Measurements from ENCODE around the gene TEKTIP1.

Gene TEKTIP1

DNA sequence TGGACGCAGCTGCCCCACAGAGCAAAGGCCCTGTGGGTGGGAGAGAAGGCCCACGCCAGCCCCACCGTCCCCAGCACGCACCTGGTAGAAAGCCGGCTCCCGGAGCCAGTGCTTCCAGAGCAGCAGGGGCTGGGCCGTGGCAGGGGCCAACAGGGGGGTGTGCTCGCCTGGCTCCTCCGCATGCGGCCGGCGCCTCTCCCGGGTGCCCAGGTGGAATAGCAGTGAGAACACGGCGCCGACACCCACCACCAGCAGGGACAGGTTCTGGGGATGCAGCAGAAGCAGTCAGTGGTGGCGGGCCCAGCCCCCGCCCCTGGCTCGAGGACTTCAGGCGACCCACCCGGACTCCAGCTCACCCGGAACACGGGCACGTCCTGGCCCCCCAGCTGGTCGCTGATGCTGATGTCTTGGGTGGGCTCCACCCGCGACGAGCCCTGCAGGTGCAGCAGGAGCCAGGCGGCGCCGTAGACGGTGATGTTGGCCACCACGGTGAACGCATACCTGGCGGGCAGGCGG lies 8.9 kb downstream of the TEKTIP1 start:
- H4K20me1 ChIP-seq (ENCODE audit: insufficient read depth, low read length), result peaks cover 12% of the 10 kb centered on the region
- TF ChIP-seq, protein P1, sequence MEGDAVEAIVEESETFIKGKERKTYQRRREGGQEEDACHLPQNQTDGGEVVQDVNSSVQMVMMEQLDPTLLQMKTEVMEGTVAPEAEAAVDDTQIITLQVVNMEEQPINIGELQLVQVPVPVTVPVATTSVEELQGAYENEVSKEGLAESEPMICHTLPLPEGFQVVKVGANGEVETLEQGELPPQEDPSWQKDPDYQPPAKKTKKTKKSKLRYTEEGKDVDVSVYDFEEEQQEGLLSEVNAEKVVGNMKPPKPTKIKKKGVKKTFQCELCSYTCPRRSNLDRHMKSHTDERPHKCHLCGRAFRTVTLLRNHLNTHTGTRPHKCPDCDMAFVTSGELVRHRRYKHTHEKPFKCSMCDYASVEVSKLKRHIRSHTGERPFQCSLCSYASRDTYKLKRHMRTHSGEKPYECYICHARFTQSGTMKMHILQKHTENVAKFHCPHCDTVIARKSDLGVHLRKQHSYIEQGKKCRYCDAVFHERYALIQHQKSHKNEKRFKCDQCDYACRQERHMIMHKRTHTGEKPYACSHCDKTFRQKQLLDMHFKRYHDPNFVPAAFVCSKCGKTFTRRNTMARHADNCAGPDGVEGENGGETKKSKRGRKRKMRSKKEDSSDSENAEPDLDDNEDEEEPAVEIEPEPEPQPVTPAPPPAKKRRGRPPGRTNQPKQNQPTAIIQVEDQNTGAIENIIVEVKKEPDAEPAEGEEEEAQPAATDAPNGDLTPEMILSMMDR (IDR thresholded peaks at IDR 0.05; ENCODE audit: low read depth, low read length), result no peak
- no peak for TF ChIP-seq EZH2phosphoT487 (IDR thresholded peaks at IDR 0.05; ENCODE audit: low read depth)
- H3K36me3 ChIP-seq (replicated peaks; ENCODE audit: low read depth, low read length), result peaks cover 44% of the 10 kb centered on the region
- peaks cover 5% of the 10 kb centered on the region for H3K4me1 ChIP-seq (ENCODE audit: low read length)
- no peak overlapping the region for H3K9ac ChIP-seq (ENCODE audit: low read length)
- no peaks in the 10 kb centered on the region for H3K27me3 ChIP-seq (ENCODE audit: low read depth, low read length)
- no peak overlapping the region for H3K4me2 ChIP-seq (ENCODE audit: low read length)
- no peaks in the 10 kb centered on the region for H3K9me3 ChIP-seq (ENCODE audit: insufficient read depth, low read length)
- no peak overlapping the region for H3K27ac ChIP-seq (ENCODE audit: low read length)
- H3K4me3 ChIP-seq (ENCODE audit: low read length), result no peak overlapping the region
- no peak overlapping the region for H2AFZ ChIP-seq (ENCODE audit: low read depth, low read length)
- peaks cover 28% of the 10 kb centered on the region for H3K79me2 ChIP-seq (ENCODE audit: low read length)

DNA sequence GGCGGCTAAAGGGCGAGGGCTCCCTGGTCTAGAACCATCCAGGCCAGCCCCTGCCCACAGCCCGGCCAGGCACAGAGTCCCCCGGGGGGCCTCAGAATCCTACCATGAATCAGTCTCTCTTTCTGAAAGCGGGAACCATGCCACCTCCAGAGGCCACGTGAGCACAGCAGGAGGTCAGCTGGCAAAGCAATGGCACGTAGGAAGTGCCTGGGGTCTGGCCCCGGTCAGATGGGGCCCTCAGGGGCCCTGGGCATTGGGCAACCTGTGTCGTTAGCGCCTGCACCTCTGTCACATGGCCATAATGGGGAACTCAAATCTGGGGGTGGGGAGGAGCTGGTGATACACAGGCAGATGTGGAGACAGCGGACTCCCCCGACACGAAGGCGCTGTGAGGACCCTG lies 9.6 kb downstream of the TEKTIP1 start:
- H3K27me3 ChIP-seq (ENCODE audit: low read depth, low read length), result no peaks in the 10 kb centered on the region
- H3K4me2 ChIP-seq (ENCODE audit: low read length), result no peak overlapping the region
- H3K79me2 ChIP-seq (ENCODE audit: low read length), result peaks cover 33% of the 10 kb centered on the region
- TF ChIP-seq EZH2phosphoT487 (IDR thresholded peaks at IDR 0.05; ENCODE audit: low read depth), result no peak
- TF ChIP-seq, protein P1 (IDR thresholded peaks at IDR 0.05; ENCODE audit: low read depth, low read length), result no peak
- peaks cover 12% of the 10 kb centered on the region for H4K20me1 ChIP-seq (ENCODE audit: insufficient read depth, low read length)
- H3K4me1 ChIP-seq (ENCODE audit: low read length), result peaks cover 12% of the 10 kb centered on the region
- no peak overlapping the region for H2AFZ ChIP-seq (ENCODE audit: low read depth, low read length)
- no peak overlapping the region for H3K27ac ChIP-seq (ENCODE audit: low read length)
- no peak overlapping the region for H3K9ac ChIP-seq (ENCODE audit: low read length)
- no peaks in the 10 kb centered on the region for H3K9me3 ChIP-seq (ENCODE audit: insufficient read depth, low read length)
- no peak overlapping the region for H3K4me3 ChIP-seq (ENCODE audit: low read length)
- H3K36me3 ChIP-seq (replicated peaks; ENCODE audit: low read depth, low read length), result peaks cover 41% of the 10 kb centered on the region

DNA sequence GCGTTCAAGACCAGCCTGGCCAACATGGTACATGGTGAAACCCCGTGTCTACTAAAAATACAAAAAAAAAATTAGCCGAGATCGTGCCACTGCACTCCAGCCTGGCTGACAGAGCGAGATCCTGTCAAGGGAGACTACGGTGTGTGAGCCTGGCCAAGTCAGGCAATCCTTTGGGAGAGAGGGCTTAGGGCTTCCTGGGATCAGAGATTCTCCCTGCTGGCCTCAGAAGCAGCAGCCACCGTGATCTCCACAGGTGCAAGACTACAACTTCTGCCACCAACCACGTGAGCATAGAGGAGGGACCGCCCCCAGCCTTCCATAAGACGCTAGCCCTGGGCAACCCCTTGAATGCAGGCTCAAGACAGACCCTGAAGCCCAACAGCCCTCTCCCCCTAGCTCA lies 10.8 kb downstream of the TEKTIP1 start:
- Histone ChIP-seq H3K9ac (ENCODE audit: low read length) (no peak overlapping the region), H4K20me1 (ENCODE audit: insufficient read depth, low read length) (peaks cover 12% of the 10 kb centered on the region), H3K27ac (ENCODE audit: low read length) (no peak overlapping the region), H3K36me3 (replicated peaks; ENCODE audit: low read depth, low read length) (peaks cover 36% of the 10 kb centered on the region), H3K9me3 (ENCODE audit: insufficient read depth, low read length) (no peaks in the 10 kb centered on the region), H3K4me1 (ENCODE audit: low read length) (peaks cover 24% of the 10 kb centered on the region), H3K4me3 (ENCODE audit: low read length) (no peak overlapping the region), H2AFZ (ENCODE audit: low read depth, low read length) (no peak overlapping the region), H3K4me2 (ENCODE audit: low read length) (no peak overlapping the region), H3K27me3 (ENCODE audit: low read depth, low read length) (no peaks in the 10 kb centered on the region), H3K79me2 (ENCODE audit: low read length) (peaks cover 45% of the 10 kb centered on the region)
- TF ChIP-seq, protein P1 (IDR thresholded peaks at IDR 0.05; ENCODE audit: low read depth, low read length), result no peak
- no peak for TF ChIP-seq EZH2phosphoT487 (IDR thresholded peaks at IDR 0.05; ENCODE audit: low read depth)

DNA sequence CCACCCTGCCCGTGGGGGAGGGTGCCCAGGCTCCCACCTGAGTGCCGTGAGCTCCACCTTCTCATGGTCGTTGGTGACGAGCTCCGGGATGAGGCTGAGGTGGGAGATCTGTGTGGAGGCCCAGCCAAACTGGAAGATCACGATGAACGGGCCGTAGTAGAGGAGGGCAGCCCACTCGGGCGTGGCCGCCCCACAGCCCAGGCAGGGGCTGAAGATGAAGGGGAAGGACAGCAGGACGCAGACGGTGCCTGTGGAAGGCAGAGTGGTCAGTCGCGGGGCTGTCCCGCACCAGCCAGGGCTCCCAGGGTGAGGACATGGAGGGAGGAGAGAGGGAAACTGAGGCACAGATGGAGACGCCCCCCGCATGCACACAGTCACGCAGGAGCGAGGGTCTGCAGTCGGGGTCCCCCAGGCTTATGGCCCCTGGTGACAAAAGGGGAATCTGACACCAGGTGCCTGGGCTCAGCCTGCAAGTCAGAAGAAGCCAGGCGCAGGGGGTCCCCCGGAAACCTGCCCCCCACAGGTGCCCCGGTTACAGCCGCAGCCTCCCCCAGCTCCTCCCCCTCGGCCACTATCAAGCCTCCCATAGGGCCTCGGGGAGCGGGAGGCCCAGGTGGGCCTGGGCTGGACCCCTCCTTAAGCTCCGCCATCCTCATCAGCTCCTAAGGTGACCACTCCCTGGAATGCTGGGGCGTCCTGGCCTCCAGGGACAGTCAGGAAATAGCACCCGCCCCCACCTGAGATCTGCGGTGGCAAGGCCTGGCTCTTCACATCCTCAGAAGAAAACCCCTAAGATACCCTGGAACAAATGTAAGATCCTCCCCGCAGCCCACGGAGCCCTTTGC lies 12.2 kb downstream of the TEKTIP1 start:
- H4K20me1 ChIP-seq (ENCODE audit: insufficient read depth, low read length), result peaks cover 4% of the 10 kb centered on the region

More for the DNA sequence above, 12.2 kb downstream of the TEKTIP1 start:
- H3K27me3 ChIP-seq (ENCODE audit: low read depth, low read length), result no peaks in the 10 kb centered on the region
- H3K4me3 ChIP-seq (ENCODE audit: low read length), result no peak overlapping the region
- H3K27ac ChIP-seq (ENCODE audit: low read length), result no peak overlapping the region
- TF ChIP-seq, protein P1 (IDR thresholded peaks at IDR 0.05; ENCODE audit: low read depth, low read length), result no peak
- TF ChIP-seq EZH2phosphoT487 (IDR thresholded peaks at IDR 0.05; ENCODE audit: low read depth), result no peak
- H3K4me1 ChIP-seq (ENCODE audit: low read length), result peaks cover 35% of the 10 kb centered on the region
- no peak overlapping the region for H3K4me2 ChIP-seq (ENCODE audit: low read length)
- H3K9me3 ChIP-seq (ENCODE audit: insufficient read depth, low read length), result no peaks in the 10 kb centered on the region
- H3K36me3 ChIP-seq (replicated peaks; ENCODE audit: low read depth, low read length), result peaks cover 39% of the 10 kb centered on the region
- no peak overlapping the region for H3K9ac ChIP-seq (ENCODE audit: low read length)
- peaks cover 58% of the 10 kb centered on the region for H3K79me2 ChIP-seq (ENCODE audit: low read length)
- H2AFZ ChIP-seq (ENCODE audit: low read depth, low read length), result no peak overlapping the region
